GM12801 (cell line): ENCODE results near the gene LILRA6.

ENCODE experiments used
- CTCF ChIP-seq: IDR thresholded peaks from one replicate; pipeline ENCODE4 v1.5.1; 2011; ENCODE audit warnings: control low read depth; ENCODE audit not compliant: insufficient read length; ENCODE audit errors: extremely low read depth

The LILRA6 gene

GRCh38 chr19:54201172-54201701 is 41.4 kb downstream of the LILRA6 start:
- no peak for TF ChIP-seq CTCF

DNA sequence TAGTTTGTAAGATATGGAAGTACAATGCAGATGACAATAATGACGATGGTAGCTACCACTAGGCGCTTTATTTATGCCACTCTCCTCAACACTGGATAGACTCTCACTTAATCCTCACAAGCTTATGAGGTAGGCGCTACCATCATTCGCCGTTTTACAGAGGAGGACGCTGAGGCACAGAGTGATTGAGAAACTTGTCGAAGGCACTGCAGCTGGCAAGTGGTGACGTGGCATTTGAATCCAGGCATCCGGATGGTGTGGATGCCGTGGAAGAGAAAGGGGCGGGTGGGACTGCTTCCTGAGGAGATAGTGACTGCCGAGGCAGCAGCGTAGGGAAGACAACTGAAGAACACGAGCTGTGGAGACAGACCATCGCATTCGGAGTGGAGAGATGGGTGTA is 43.2 kb downstream of the LILRA6 start:
- no peak for TF ChIP-seq CTCF

DNA sequence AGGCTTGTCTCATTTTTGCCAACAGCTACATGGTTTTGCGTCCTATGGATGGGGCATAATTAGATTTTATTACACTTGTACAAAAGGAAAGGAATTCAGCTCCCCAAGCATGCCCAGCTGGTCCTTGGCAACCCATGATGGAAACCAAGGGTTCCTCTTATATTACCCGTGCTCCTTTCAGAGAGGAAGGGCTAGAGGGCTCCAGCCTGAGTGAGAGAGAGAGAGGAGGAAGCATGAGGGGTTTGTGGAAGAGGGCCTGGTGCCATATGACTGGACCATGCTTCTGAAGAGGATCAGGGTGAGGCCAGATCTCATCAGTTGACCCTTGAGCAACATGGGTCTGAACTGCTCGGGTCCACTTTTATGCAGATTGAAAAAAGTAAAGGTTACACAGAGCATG is 45.5 kb downstream of the LILRA6 start:
- no peak for TF ChIP-seq CTCF

- no peak for TF ChIP-seq CTCF
Observed at GRCh38 chr19:54196536-54196935, 46.1 kb downstream of the LILRA6 start.

GRCh38 chr19:54193011-54193410 is 49.6 kb downstream of the LILRA6 start:
- no peak for TF ChIP-seq CTCF

DNA sequence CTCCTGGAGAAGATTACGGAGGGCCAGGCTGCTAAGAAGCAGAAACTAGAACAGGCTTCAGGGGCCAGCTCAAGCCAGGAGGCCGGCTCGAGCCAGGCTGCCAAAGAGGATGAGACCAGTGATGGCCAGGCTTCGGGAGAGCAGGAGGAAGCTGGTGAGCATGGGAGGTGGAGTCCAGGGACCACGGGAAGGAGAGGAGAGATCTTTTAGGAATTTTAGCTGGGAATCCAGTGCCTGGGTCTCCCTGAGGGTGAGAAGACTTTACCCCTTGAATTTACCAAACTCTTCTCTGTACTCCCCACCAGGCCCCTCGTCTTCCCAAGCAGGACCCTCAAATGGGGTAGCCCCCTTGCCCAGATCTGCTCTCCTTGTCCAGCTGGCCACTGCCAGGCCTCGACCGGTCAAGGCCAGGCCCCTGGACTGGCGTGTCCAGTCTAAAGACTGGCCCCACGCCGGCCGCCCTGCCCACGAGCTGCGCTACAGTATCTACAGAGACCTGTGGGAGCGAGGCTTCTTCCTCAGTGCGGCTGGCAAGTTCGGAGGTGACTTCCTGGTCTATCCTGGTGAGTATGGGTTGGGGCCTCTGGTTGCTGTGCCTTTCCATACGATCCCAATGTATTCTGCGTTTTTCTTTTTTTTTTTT is 50.7 kb downstream of the LILRA6 start:
- TF ChIP-seq CTCF, result no peak

DNA sequence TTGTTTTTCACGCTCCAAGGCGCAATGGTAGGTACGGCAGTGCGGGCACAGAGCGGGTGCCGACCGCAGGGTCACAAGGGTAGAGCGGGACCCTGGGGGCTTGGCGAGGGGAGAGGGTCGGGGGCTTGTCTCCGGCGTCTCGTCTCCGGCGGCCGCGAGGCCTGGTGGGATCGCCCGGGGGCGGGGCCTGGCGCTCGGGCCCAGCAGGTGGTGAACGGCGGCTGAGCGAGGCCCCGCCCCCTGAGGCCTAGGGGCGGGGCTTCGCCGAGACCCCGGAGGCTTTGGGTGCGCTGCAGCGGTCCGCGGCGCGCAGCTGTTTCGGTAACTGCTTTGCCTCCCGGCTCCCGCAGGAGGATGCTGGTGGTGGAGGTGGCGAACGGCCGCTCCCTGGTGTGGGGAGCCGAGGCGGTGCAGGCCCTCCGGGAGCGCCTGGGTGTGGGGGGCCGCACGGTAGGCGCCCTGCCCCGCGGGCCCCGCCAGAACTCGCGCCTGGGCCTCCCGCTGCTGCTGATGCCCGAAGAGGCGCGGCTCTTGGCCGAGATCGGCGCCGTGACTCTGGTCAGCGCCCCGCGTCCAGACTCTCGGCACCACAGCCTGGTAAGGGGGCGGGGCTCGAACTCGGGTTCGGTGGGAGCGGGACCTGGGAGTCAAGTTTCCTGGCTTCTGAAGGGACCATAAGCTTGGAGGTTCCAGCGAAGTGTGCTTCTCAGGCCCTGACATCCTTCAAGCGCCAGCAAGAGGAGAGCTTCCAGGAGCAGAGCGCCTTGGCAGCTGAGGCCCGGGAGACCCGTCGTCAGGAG is 51.4 kb downstream of the LILRA6 start, which contains the start of gene TSEN34:
Gene TSEN34 (plus strand): TSS at position 298 of the 800 bp plus-strand sequence. CDS start 57 bp downstream, at position 355.
- no peak for TF ChIP-seq CTCF
